ENCODE data around the gene BCOR.

The BCOR gene

GRCh38 chrX:40097504-40098263, at the start of gene BCOR:
Gene BCOR, minus strand, starts transcription at chrX:40097958. Its CDS starts 20,029 bp downstream, at chrX:40077929.
- no peak for DNase-seq

GRCh38 chrX:40147126-40147952, 49.6 kb upstream of the BCOR start:
- DNase-seq: no peak

- DNase-seq: no peak
These were observed 48.7 kb upstream of the BCOR start for GRCh38 chrX:40146262-40147125.

- DNase-seq: no peak
These were observed 48.1 kb upstream of the BCOR start for GRCh38 chrX:40145923-40146261.

GRCh38 chrX:40145001-40145922, 47.5 kb upstream of the BCOR start:
- DNase-seq: no peak

GRCh38 chrX:40144576-40144975, 46.8 kb upstream of the BCOR start:
- no peak for DNase-seq

- no peak for DNase-seq
These were observed 46.2 kb upstream of the BCOR start for GRCh38 chrX:40143987-40144386.

GRCh38 chrX:40143001-40143400, 45.2 kb upstream of the BCOR start:
- DNase-seq: no peak

- no peak for DNase-seq
These were observed 44.7 kb upstream of the BCOR start for GRCh38 chrX:40142417-40142816.

- DNase-seq: no peak
These were observed 43.1 kb upstream of the BCOR start for GRCh38 chrX:40140706-40141499.

GRCh38 chrX:40132751-40133150, 35.0 kb upstream of the BCOR start:
- DNase-seq: peak; percentile 5

GRCh38 chrX:40131654-40132337, 34.0 kb upstream of the BCOR start:
- DNase-seq: no peak

GRCh38 chrX:40130207-40130606, 32.4 kb upstream of the BCOR start:
- DNase-seq: no peak

GRCh38 chrX:40127052-40127451, 29.3 kb upstream of the BCOR start:
- no peak for DNase-seq

GRCh38 chrX:40122487-40122886, 24.7 kb upstream of the BCOR start:
- no peak for DNase-seq

- DNase-seq: no peak
These were observed 23.9 kb upstream of the BCOR start for GRCh38 chrX:40121618-40122017.

- DNase-seq: no peak
These were observed 23.3 kb upstream of the BCOR start for GRCh38 chrX:40120838-40121580.

GRCh38 chrX:40117715-40118285, 20.0 kb upstream of the BCOR start:
- no peak for DNase-seq

- no peak for DNase-seq
These were observed 19.2 kb upstream of the BCOR start for GRCh38 chrX:40116925-40117324.

GRCh38 chrX:40112996-40113395, 15.2 kb upstream of the BCOR start:
- no peak for DNase-seq

Data from amniotic stem cell (primary cell).